WTC11 (cell line): ENCODE results near the gene AHRR. TPM values are rescaled to one million over a fixed set of nuclear protein-coding genes. Genes with fewer than 3 reads are reported as not detected.

ENCODE experiments used
- ATAC-seq: fragments of 200-7000 bp; cut with Tn5 transposase; 2 replicates; pipeline ENCODE4 v1.10.0; 2021; ENCODE audit warnings: mild to moderate bottlenecking, moderate library complexity
- CTCF ChIA-PET: fragments of 300-600 bp; sonication (Branson Sonifier 250); formaldehyde crosslinking; loops from one replicate; lab custom pipeline; 2021; ENCODE audit warnings: antibody characterized with exemption; lab: Charles Lee
- POLR2A ChIA-PET: fragments of 350-600 bp; sonication (Branson Sonifier 250); formaldehyde crosslinking; loops from one replicate; lab custom pipeline; 2021; ENCODE audit warnings: antibody characterized with exemption; lab: Charles Lee
- DNase-seq: peaks from one replicate; pipeline ENCODE4 v3.0.0; 2021; ENCODE audit warnings: low spot score
- H3K27ac Mint-ChIP-seq: 2 replicates; pipeline ENCODE4 v1.8.0; 2021; ENCODE audit warnings: mixed read lengths
- H3K27me3 Mint-ChIP-seq: 2 replicates; pipeline ENCODE4 v1.8.0; 2021; ENCODE audit warnings: low read depth, mild to moderate bottlenecking, moderate library complexity, mixed read lengths
- H3K36me3 Mint-ChIP-seq: 2 replicates; pipeline ENCODE4 v1.8.0; 2021; ENCODE audit warnings: mixed read lengths
- H3K4me1 Mint-ChIP-seq: 2 replicates; pipeline ENCODE4 v1.8.0; 2022; ENCODE audit warnings: mixed read lengths
- H3K4me3 Mint-ChIP-seq: 2 replicates; pipeline ENCODE4 v1.8.0; 2021; ENCODE audit warnings: mild to moderate bottlenecking, moderate library complexity, mixed read lengths
- H3K9me3 Mint-ChIP-seq: 2 replicates; pipeline ENCODE4 v1.8.0; 2021; ENCODE audit warnings: mixed read lengths
- CDX4 ChIP-seq: fragments of 250-450 bp; sonication (Bioruptor Pico); IDR thresholded peaks from 2 replicates; pipeline ENCODE4 v1.9.0; 2021; ENCODE audit warnings: moderate library complexity, mild to moderate bottlenecking, inconsistent platforms, borderline replicate concordance
- CREM ChIP-seq: sonication (generic); formaldehyde crosslinking; IDR thresholded peaks from 2 replicates; pipeline ENCODE4 v1.8.1; 2022; ENCODE audit warnings: mild to moderate bottlenecking, missing genetic modification reagents, moderate library complexity
- ELF4 ChIP-seq: sonication (generic); formaldehyde crosslinking; IDR thresholded peaks from 2 replicates; pipeline ENCODE4 v1.8.1; 2022; ENCODE audit warnings: low read depth, mild to moderate bottlenecking, moderate library complexity, missing genetic modification reagents
- IRF2 ChIP-seq: sonication (generic); formaldehyde crosslinking; IDR thresholded peaks from 2 replicates; pipeline ENCODE4 v1.8.0; 2022; ENCODE audit warnings: low read depth, missing genetic modification reagents, borderline replicate concordance
- NFE2L1 ChIP-seq: sonication (generic); formaldehyde crosslinking; IDR thresholded peaks from 2 replicates; pipeline ENCODE4 v1.8.1; 2023; ENCODE audit warnings: missing genetic modification reagents
- NFYB ChIP-seq: sonication (generic); formaldehyde crosslinking; conservative IDR thresholded peaks from 2 replicates; pipeline ENCODE4 v1.8.0; 2022; ENCODE audit warnings: low read depth, missing genetic modification reagents
- OVOL2 ChIP-seq: fragments of 250-450 bp; sonication (Bioruptor Pico); IDR thresholded peaks from 2 replicates; pipeline ENCODE4 v1.9.0; 2021; ENCODE audit warnings: mild to moderate bottlenecking, borderline replicate concordance
- RELA ChIP-seq: sonication (generic); formaldehyde crosslinking; IDR thresholded peaks from 2 replicates; pipeline ENCODE4 v1.8.1; 2022; ENCODE audit warnings: missing genetic modification reagents, mild to moderate bottlenecking, borderline replicate concordance
- RORB ChIP-seq: fragments of 250-450 bp; sonication (Bioruptor Pico); IDR thresholded peaks from 2 replicates; pipeline ENCODE4 v1.9.0; 2021; ENCODE audit warnings: mild to moderate bottlenecking
- SP1 ChIP-seq: sonication (generic); formaldehyde crosslinking; conservative IDR thresholded peaks from 2 replicates; pipeline ENCODE4 v1.8.1; 2022; ENCODE audit warnings: missing genetic modification reagents
- TEAD1 ChIP-seq: sonication (generic); formaldehyde crosslinking; IDR thresholded peaks from 2 replicates; pipeline ENCODE4 v1.8.0; 2022; ENCODE audit warnings: mild to moderate bottlenecking, missing genetic modification reagents
- TEAD4 ChIP-seq: sonication (generic); formaldehyde crosslinking; IDR thresholded peaks from 2 replicates; pipeline ENCODE4 v1.8.0; 2022; ENCODE audit warnings: mild to moderate bottlenecking, missing genetic modification reagents
- USF1 ChIP-seq: sonication (generic); formaldehyde crosslinking; IDR thresholded peaks from 2 replicates; pipeline ENCODE4 v1.8.0; 2022; ENCODE audit warnings: mild to moderate bottlenecking, missing genetic modification reagents
- ZNF121 ChIP-seq: sonication (generic); formaldehyde crosslinking; IDR thresholded peaks from 2 replicates; pipeline ENCODE4 v1.8.0; 2023; ENCODE audit warnings: missing genetic modification reagents
- ZNF219 ChIP-seq: sonication (generic); formaldehyde crosslinking; IDR thresholded peaks from 2 replicates; pipeline ENCODE4 v1.8.0; 2023; ENCODE audit warnings: missing genetic modification reagents, mild to moderate bottlenecking, borderline replicate concordance
- ZNF232 ChIP-seq: sonication (generic); formaldehyde crosslinking; IDR thresholded peaks from 2 replicates; pipeline ENCODE4 v1.8.0; 2022; ENCODE audit warnings: mild to moderate bottlenecking, missing genetic modification reagents
- ZNF263 ChIP-seq: sonication (generic); formaldehyde crosslinking; IDR thresholded peaks from 2 replicates; pipeline ENCODE4 v1.8.1; 2022; ENCODE audit warnings: low read depth, mild to moderate bottlenecking, moderate library complexity, missing genetic modification reagents
- ZNF396 ChIP-seq: fragments of 250-450 bp; sonication (Bioruptor Pico); IDR thresholded peaks from 2 replicates; pipeline ENCODE4 v1.8.0; 2021; ENCODE audit warnings: mild to moderate bottlenecking, moderate library complexity, borderline replicate concordance
- total RNA-seq: library from RNA; stranded (reverse); gene quantifications from 3 replicates; pipeline ENCODE4 v1.2.3, GENCODE V29; 2021
- TF ChIP-seq, protein P1 (sequence below): sonication (generic); formaldehyde crosslinking; IDR thresholded peaks from 2 replicates; pipeline ENCODE4 v1.8.1; 2023; ENCODE audit warnings: mild to moderate bottlenecking, missing genetic modification reagents
- TF ChIP-seq, protein P2 (sequence below): sonication (generic); formaldehyde crosslinking; IDR thresholded peaks from 2 replicates; pipeline ENCODE4 v1.8.1; 2023; ENCODE audit warnings: mild to moderate bottlenecking, missing genetic modification reagents, moderate library complexity
- TF ChIP-seq, protein P3 (sequence below): fragments of 250-450 bp; sonication (Bioruptor Pico); IDR thresholded peaks from 2 replicates; pipeline ENCODE4 v1.9.0; 2021; ENCODE audit warnings: mild to moderate bottlenecking
- TF ChIP-seq, protein P4 (sequence below): fragments of 200-600 bp; IDR thresholded peaks from 2 replicates; pipeline ENCODE4 v1.8.0; 2022; ENCODE audit warnings: antibody characterized with exemption
- TF ChIP-seq, protein P5 (sequence below): fragments of 250-450 bp; sonication (Bioruptor Pico); IDR thresholded peaks from 2 replicates; pipeline ENCODE4 v1.8.0; 2021; ENCODE audit warnings: mild to moderate bottlenecking

AHRR gene
- total RNA-seq, 1 experiment from 2014 or later: 4.5 TPM

GRCh38 chr5:482506-482905, 161.0 kb downstream of the AHRR start (continued):
- TF ChIP-seq, protein P1, sequence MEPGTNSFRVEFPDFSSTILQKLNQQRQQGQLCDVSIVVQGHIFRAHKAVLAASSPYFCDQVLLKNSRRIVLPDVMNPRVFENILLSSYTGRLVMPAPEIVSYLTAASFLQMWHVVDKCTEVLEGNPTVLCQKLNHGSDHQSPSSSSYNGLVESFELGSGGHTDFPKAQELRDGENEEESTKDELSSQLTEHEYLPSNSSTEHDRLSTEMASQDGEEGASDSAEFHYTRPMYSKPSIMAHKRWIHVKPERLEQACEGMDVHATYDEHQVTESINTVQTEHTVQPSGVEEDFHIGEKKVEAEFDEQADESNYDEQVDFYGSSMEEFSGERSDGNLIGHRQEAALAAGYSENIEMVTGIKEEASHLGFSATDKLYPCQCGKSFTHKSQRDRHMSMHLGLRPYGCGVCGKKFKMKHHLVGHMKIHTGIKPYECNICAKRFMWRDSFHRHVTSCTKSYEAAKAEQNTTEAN (CRISPR knock-in tag): no peak
- TF ChIP-seq NFE2L1 (CRISPR knock-in tag) (no peak), ZNF219 (CRISPR knock-in tag) (no peak), USF1 (CRISPR knock-in tag) (no peak), RELA (CRISPR knock-in tag) (no peak), ZNF121 (CRISPR knock-in tag) (no peak)
- TF ChIP-seq, protein P2, sequence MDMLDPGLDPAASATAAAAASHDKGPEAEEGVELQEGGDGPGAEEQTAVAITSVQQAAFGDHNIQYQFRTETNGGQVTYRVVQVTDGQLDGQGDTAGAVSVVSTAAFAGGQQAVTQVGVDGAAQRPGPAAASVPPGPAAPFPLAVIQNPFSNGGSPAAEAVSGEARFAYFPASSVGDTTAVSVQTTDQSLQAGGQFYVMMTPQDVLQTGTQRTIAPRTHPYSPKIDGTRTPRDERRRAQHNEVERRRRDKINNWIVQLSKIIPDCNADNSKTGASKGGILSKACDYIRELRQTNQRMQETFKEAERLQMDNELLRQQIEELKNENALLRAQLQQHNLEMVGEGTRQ (CRISPR knock-in tag): no peak

- Mint-ChIP-seq H3K9me3 (no peaks in the 10 kb centered on the region), H3K4me3 (no peak overlapping the region), H3K27me3 (peaks cover 10% of the 10 kb centered on the region), H3K4me1 (no peaks in the 10 kb centered on the region), H3K36me3 (no peaks in the 10 kb centered on the region), H3K27ac (no peak overlapping the region)
- CTCF ChIA-PET: no interaction called here
- ATAC-seq (no peak; the same call in 1 of the 2 replicates), DNase-seq (no peak)
- POLR2A ChIA-PET: no interaction called here
- no peak for TF ChIP-seq TEAD1
- TF ChIP-seq NFE2L1 (CRISPR knock-in tag): no peak
- TF ChIP-seq USF1 (CRISPR knock-in tag): no peak
- TF ChIP-seq NFYB (CRISPR knock-in tag): no peak
- TF ChIP-seq ZNF232 (CRISPR knock-in tag): no peak
- TF ChIP-seq ZNF263 (CRISPR knock-in tag): no peak
- no peak for TF ChIP-seq SP1
- TF ChIP-seq ZNF396 (CRISPR knock-in tag): no peak
- TF ChIP-seq RORB: no peak
- TF ChIP-seq ZNF219 (CRISPR knock-in tag): no peak
- no peak for TF ChIP-seq CDX4 (CRISPR knock-in tag)
- TF ChIP-seq IRF2 (CRISPR knock-in tag): no peak
Observed at GRCh38 chr5:483011-483410, 161.5 kb downstream of the AHRR start.

- Mint-ChIP-seq H3K9me3 (no peaks in the 10 kb centered on the region), H3K27me3 (peaks cover 10% of the 10 kb centered on the region), H3K4me1 (no peaks in the 10 kb centered on the region), H3K27ac (no peak overlapping the region), H3K36me3 (no peaks in the 10 kb centered on the region), H3K4me3 (no peak overlapping the region)
- DNase-seq: no peak
- ChIA-PET POLR2A (no interaction called here), CTCF (no interaction called here)
- ATAC-seq: no peak
- TF ChIP-seq OVOL2 (CRISPR knock-in tag) (no peak), ELF4 (no peak), TEAD1 (no peak), CREM (no peak), TEAD4 (CRISPR knock-in tag) (no peak), ZNF396 (CRISPR knock-in tag) (no peak), IRF2 (CRISPR knock-in tag) (no peak)
- TF ChIP-seq, protein P1 (CRISPR knock-in tag): no peak
- TF ChIP-seq, protein P3, sequence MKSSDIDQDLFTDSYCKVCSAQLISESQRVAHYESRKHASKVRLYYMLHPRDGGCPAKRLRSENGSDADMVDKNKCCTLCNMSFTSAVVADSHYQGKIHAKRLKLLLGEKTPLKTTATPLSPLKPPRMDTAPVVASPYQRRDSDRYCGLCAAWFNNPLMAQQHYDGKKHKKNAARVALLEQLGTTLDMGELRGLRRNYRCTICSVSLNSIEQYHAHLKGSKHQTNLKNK (CRISPR knock-in tag): no peak
- TF ChIP-seq, protein P4, sequence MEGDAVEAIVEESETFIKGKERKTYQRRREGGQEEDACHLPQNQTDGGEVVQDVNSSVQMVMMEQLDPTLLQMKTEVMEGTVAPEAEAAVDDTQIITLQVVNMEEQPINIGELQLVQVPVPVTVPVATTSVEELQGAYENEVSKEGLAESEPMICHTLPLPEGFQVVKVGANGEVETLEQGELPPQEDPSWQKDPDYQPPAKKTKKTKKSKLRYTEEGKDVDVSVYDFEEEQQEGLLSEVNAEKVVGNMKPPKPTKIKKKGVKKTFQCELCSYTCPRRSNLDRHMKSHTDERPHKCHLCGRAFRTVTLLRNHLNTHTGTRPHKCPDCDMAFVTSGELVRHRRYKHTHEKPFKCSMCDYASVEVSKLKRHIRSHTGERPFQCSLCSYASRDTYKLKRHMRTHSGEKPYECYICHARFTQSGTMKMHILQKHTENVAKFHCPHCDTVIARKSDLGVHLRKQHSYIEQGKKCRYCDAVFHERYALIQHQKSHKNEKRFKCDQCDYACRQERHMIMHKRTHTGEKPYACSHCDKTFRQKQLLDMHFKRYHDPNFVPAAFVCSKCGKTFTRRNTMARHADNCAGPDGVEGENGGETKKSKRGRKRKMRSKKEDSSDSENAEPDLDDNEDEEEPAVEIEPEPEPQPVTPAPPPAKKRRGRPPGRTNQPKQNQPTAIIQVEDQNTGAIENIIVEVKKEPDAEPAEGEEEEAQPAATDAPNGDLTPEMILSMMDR: no peak
- TF ChIP-seq, protein P5, sequence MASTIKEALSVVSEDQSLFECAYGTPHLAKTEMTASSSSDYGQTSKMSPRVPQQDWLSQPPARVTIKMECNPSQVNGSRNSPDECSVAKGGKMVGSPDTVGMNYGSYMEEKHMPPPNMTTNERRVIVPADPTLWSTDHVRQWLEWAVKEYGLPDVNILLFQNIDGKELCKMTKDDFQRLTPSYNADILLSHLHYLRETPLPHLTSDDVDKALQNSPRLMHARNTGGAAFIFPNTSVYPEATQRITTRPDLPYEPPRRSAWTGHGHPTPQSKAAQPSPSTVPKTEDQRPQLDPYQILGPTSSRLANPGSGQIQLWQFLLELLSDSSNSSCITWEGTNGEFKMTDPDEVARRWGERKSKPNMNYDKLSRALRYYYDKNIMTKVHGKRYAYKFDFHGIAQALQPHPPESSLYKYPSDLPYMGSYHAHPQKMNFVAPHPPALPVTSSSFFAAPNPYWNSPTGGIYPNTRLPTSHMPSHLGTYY (CRISPR knock-in tag): no peak
Observed at GRCh38 chr5:483434-484140, 162.1 kb downstream of the AHRR start.
